Stimulated activated CD8-positive, alpha-beta memory T cell treated with anti-CD3 and anti-CD28 coated beads, Interleukin-12 subunit alpha, Interleukin-12 subunit beta, amount 100 ng/mL, for 1 hour (primary cell): ENCODE measurements around the gene KIF5A.

Experiments
- DNase-seq: peaks from one replicate; pipeline ENCODE4 v3.0.0-alpha.2; 2020; ENCODE audit warnings: low read depth

The KIF5A gene

DNA sequence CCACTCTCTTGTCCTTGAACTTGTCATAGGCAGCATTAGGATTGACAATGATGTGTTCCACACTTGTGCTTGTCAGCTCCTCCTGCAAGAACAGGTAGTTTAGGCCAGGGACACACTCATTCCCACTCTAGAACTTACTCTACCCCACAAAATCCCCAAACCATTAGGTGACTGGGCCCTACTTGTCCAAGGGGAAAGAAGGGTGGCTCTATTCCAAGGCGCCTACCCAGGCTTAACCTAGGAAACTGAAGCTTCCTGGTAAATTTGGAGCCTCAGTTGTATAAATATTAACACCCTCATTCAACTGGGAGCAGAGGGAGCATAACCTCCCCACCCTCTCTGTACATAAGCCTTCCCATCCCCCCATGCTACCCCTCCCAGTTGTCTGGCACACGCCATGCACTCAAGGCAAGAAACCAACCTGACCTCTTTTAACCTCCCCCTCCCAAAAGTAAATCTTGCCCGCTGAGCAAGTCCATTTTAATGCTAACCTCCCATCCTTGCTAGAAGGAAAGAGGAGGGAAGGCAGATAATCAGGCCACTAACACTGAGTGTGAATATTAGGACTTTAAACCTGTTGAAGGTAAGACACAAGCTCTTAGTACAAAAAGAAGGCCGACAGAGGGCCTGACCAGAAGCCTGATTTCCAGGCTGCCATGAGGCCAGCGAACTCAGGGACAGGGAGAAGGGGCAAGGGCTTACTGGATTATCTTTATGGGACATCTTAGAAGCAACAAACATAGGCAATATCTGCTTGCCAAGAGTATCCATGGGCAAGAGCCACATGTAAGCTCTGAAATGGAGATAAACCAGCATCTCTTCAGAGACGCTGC lies 13.9 kb upstream of the KIF5A start:
- DNase-seq: no peak

DNA sequence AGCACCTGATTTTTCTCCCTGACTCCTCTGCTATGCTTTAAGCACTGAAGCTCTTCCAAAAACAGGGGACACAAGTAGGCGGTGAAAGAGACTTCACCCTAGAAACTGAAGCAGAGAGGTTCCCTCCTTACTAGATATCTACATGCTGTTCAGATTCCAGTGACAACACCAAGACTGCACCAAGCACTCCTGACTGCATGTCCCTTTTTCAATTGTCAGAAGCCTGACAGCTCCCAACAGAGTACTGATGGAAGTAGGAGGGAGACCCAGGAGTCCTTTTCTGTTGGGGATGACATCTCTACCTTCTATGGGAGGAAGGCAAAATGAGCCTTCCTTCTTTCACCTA lies 13.3 kb upstream of the KIF5A start:
- no peak for DNase-seq

GRCh38 chr12:57539134-57539768 lies 10.6 kb upstream of the KIF5A start:
- DNase-seq: no peak

- DNase-seq: no peak
Measured at GRCh38 chr12:57541001-57541400, 8.8 kb upstream of the KIF5A start.

- no peak for DNase-seq
Measured at GRCh38 chr12:57541717-57542116, 8.1 kb upstream of the KIF5A start.

GRCh38 chr12:57543581-57543980 lies 6.3 kb upstream of the KIF5A start:
- no peak for DNase-seq

- DNase-seq: no peak
Measured at GRCh38 chr12:57545809-57546437, 3.9 kb upstream of the KIF5A start.

- peak; percentile 83 for DNase-seq
Measured at GRCh38 chr12:57546438-57547287, 3.2 kb upstream of the KIF5A start, which contains the start of gene DCTN2. TSS of gene DCTN2 (minus strand) at chr12:57547192. CDS start at chr12:57547063, 129 bp downstream.

- DNase-seq: no peak
Measured at GRCh38 chr12:57547288-57548012, 2.4 kb upstream of the KIF5A start.

DNA sequence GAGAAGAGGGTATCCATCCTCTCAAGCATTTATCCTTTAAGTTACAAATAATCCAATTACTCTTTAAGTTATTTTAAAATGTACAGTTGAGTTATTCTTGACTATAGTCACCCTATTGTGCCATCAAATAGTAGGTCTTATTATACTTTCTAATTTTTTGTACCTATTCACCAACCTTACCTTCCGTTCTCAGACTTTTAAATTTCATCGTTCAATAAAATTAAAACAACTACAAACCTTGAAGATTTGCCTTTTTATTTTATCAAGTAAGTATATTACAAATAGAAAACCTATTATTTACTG lies 1.9 kb upstream of the KIF5A start:
- DNase-seq: no peak

GRCh38 chr12:57548488-57548887 lies 1.4 kb upstream of the KIF5A start:
- DNase-seq: no peak

- DNase-seq: no peak
Measured at GRCh38 chr12:57549203-57549908, 488 bp upstream of the KIF5A start.

- no peak for DNase-seq
Measured at GRCh38 chr12:57550641-57551549, 1.1 kb downstream of the KIF5A start.

- no peak for DNase-seq
Measured at GRCh38 chr12:57551637-57552305, 1.9 kb downstream of the KIF5A start.

DNA sequence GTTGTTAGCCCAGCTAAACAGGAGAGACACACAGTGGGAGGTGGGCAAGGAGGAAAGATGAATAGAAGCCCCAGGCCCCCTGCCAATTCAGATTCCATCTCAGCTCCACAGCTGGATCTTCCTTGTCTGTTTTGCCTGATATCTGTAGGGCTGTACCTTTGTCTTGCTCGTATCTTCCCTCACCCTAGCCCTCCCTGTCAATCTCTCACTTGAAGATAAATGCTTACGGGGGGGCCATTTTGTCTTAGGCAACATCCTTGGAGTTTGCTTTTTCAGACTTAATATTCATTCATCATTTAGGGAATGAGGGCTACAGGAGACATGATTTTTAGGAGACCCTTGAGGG lies 2.4 kb downstream of the KIF5A start:
- DNase-seq: no peak

- DNase-seq: no peak
Measured at GRCh38 chr12:57552835-57553313, 3.0 kb downstream of the KIF5A start.

- no peak for DNase-seq
Measured at GRCh38 chr12:57553343-57554202, 3.7 kb downstream of the KIF5A start.

DNA sequence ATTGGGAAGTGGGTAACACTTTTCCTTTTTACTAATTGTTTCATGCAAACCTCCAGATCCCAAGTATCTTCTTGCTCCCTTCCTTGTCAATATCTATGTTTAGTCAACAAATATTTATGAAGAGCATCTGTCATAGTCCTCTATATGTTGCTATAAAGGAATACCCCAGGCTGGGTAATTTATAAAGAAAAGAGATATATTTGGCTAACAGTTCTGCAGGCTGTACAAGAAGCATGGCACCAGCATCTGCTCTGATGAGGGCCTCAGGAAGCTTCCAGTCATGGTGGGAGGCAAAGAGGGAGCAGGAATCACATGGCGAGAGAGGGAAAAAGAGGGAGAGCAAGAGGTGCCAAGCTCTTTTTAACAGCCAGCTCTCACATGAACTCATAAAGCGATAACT lies 4.6 kb downstream of the KIF5A start:
- DNase-seq: no peak
